Endothelial cell of umbilical vein (primary cell): Measurements from ENCODE around the gene GALNT9.

Experiments
- EZH2 ChIP-seq: IDR thresholded peaks from 2 replicates; pipeline ENCODE4 v1.6.1; 2012; ENCODE audit warnings: borderline replicate concordance, low read depth, mild to moderate bottlenecking, moderate library complexity, low read length, inconsistent platforms; ENCODE audit not compliant: severe bottlenecking
- POLR2A ChIP-seq: IDR thresholded peaks from 2 replicates; pipeline ENCODE4 v1.6.1; 2012; ENCODE audit warnings: low read depth, mild to moderate bottlenecking, control low read depth, low read length
- TF ChIP-seq, protein P1 (sequence below), 2 donors: IDR thresholded peaks; 1 replicate in 1 of 2; 2 replicates in 1 of 2; pipeline ENCODE4 v1.5.1; 2011; ENCODE audit warnings: low read length in 2 of 2, mild to moderate bottlenecking in 2 of 2, moderate library complexity in 2 of 2, control low read depth in 1 of 2, inconsistent platforms in 1 of 2, low read depth in 1 of 2; ENCODE audit not compliant: insufficient read depth in 1 of 2; ENCODE audit errors: extremely low read depth in 1 of 2

DNA sequence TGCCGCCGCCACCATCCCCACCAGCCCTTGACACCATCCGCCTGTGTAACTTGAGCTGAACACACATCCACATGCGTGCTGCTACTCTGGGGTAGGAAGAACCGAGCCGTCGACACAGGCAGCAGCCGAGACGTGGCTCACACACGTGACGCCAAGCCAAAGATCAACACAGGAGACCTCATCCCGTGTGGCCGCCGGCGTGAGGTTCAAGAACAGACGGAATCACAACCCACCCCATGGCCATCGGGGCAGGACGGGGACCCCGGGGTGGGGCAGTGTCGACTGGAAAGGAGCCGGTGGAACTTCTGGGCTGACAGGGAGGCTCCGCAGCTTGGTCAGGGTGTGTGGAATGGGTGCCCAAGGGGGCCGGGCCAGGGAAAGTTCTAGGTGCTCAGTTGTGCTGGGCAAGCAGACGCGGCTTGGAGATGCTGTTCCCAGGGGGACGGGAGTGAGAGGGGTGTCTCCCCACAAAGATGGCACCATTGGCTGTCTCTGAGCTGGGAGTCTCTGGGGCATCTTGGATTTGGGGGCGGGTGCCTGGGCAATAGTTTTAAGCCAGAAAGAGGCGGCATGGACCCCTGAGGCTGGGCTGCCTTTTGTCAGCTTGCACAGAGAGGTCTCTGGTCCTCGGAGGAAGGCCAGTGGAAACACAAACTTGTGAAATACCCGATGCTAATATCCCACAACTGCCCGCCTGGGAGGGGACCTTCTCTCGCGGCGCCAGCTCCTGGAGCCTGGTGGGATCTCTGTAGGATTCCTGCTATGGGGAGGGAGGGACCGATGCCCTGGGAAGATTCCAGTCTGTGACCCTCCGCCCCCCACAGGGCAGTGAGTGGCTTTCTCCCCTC lies 41.8 kb downstream of the GALNT9 start:
- TF ChIP-seq, protein P1, sequence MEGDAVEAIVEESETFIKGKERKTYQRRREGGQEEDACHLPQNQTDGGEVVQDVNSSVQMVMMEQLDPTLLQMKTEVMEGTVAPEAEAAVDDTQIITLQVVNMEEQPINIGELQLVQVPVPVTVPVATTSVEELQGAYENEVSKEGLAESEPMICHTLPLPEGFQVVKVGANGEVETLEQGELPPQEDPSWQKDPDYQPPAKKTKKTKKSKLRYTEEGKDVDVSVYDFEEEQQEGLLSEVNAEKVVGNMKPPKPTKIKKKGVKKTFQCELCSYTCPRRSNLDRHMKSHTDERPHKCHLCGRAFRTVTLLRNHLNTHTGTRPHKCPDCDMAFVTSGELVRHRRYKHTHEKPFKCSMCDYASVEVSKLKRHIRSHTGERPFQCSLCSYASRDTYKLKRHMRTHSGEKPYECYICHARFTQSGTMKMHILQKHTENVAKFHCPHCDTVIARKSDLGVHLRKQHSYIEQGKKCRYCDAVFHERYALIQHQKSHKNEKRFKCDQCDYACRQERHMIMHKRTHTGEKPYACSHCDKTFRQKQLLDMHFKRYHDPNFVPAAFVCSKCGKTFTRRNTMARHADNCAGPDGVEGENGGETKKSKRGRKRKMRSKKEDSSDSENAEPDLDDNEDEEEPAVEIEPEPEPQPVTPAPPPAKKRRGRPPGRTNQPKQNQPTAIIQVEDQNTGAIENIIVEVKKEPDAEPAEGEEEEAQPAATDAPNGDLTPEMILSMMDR (IDR thresholded peaks at IDR 0.05; ENCODE audit: extremely low read depth in 1 of 2, insufficient read depth in 1 of 2, low read depth in 1 of 2, low read length in 2 of 2): no peak
- no peak for TF ChIP-seq POLR2A
- TF ChIP-seq EZH2: no peak
